Tibial nerve (tissue), 4 donors: ENCODE results near the gene YARS1.

Experiments used
- CTCF ChIP-seq, 5 experiments: fragments of 200-600 bp in 3 of 5; fragments of 450-650 bp in 2 of 5; sonication (generic) in 3 of 5; IDR thresholded peaks; one replicate each; pipeline ENCODE4 v1.5.1; 2016 to 2019; ENCODE audit warnings: antibody characterized with exemption in 5 of 5, mild to moderate bottlenecking in 3 of 5, moderate library complexity in 2 of 5
- EP300 ChIP-seq, 2 donors: sonication (generic); formaldehyde crosslinking; IDR thresholded peaks; one replicate each; pipeline ENCODE4 v1.6.1; 2017; ENCODE audit warnings: antibody characterized with exemption in 2 of 2, mild to moderate bottlenecking in 1 of 2

GRCh38 chr1:32758177-32758794, 58.9 kb downstream of the YARS1 start:
- no peak for TF ChIP-seq CTCF (IDR thresholded peaks at IDR 0.05)
- TF ChIP-seq EP300 (IDR thresholded peaks at IDR 0.05), result no peak
